Endothelial cell of umbilical vein (primary cell): ENCODE results near the gene TMEM82.

Experiments
- FOS ChIP-seq: IDR thresholded peaks from 2 replicates; pipeline ENCODE4 v1.6.1; 2011; ENCODE audit warnings: mild to moderate bottlenecking, low read length, moderate library complexity, borderline replicate concordance; ENCODE audit not compliant: insufficient read depth
- POLR2A ChIP-seq: IDR thresholded peaks from 2 replicates; pipeline ENCODE4 v1.6.1; 2012; ENCODE audit warnings: low read depth, mild to moderate bottlenecking, control low read depth, low read length
- POLR2AphosphoS5 ChIP-seq: IDR thresholded peaks from 2 replicates; pipeline ENCODE4 v1.6.1; 2012; ENCODE audit warnings: low read depth, mild to moderate bottlenecking, control low read depth, low read length, moderate library complexity; ENCODE audit not compliant: insufficient read depth
- TF ChIP-seq, protein P1 (sequence below), 2 donors: IDR thresholded peaks; 1 replicate in 1 of 2; 2 replicates in 1 of 2; pipeline ENCODE4 v1.5.1; 2011; ENCODE audit warnings: low read length in 2 of 2, mild to moderate bottlenecking in 2 of 2, moderate library complexity in 2 of 2, control low read depth in 1 of 2, inconsistent platforms in 1 of 2, low read depth in 1 of 2; ENCODE audit not compliant: insufficient read depth in 1 of 2; ENCODE audit errors: extremely low read depth in 1 of 2

GRCh38 chr1:15749399-15750291 is 7.3 kb downstream of the TMEM82 start:
- TF ChIP-seq POLR2AphosphoS5 (peak; percentile 99), FOS (peak; percentile 68), POLR2A (peak; percentile 63)
- TF ChIP-seq, protein P1, sequence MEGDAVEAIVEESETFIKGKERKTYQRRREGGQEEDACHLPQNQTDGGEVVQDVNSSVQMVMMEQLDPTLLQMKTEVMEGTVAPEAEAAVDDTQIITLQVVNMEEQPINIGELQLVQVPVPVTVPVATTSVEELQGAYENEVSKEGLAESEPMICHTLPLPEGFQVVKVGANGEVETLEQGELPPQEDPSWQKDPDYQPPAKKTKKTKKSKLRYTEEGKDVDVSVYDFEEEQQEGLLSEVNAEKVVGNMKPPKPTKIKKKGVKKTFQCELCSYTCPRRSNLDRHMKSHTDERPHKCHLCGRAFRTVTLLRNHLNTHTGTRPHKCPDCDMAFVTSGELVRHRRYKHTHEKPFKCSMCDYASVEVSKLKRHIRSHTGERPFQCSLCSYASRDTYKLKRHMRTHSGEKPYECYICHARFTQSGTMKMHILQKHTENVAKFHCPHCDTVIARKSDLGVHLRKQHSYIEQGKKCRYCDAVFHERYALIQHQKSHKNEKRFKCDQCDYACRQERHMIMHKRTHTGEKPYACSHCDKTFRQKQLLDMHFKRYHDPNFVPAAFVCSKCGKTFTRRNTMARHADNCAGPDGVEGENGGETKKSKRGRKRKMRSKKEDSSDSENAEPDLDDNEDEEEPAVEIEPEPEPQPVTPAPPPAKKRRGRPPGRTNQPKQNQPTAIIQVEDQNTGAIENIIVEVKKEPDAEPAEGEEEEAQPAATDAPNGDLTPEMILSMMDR (IDR thresholded peaks at IDR 0.05; ENCODE audit: extremely low read depth in 1 of 2, insufficient read depth in 1 of 2, low read depth in 1 of 2, low read length in 2 of 2): no peak
